SK-N-SH (cell line): Measurements from ENCODE around the gene NLGN2. TPM values are rescaled to one million over a fixed set of nuclear protein-coding genes. Genes with fewer than 3 reads are reported as not detected.

ENCODE experiments used
- CTCF ChIA-PET: fragments of 300-600, 350-600 bp; formaldehyde crosslinking; extraction: SDS; loops from one replicate; lab custom pipeline; 2021; lab: Yijun Ruan, JAX
- POLR2A ChIA-PET: fragments of 350-600 bp; sonication (Branson Sonifier 250); formaldehyde crosslinking; extraction: SDS; loops from one replicate; lab custom pipeline; 2020; ENCODE audit warnings: antibody characterized with exemption, inconsistent platforms; lab: Yijun Ruan, JAX
- DNase-seq: peaks from one replicate; pipeline ENCODE4 v3.0.0; 2012
- H2AFZ ChIP-seq: fragments of 200-600 bp; sonication (generic); 2 replicates; pipeline ENCODE4 v1.8.1; 2016; ENCODE audit warnings: antibody characterized with exemption, mild to moderate bottlenecking, low read depth
- H3F3A ChIP-seq: fragments of 200-600 bp; sonication (generic); replicated peaks from 2 replicates; pipeline ENCODE3; 2016; ENCODE audit warnings: antibody characterized with exemption, mild to moderate bottlenecking; ENCODE audit not compliant: insufficient read depth
- H3K27ac ChIP-seq, 2 experiments: fragments of 200-500 bp in 1 of 2; fragments of 200-600 bp in 1 of 2; sonication (Bioruptor generic) in 1 of 2; sonication (generic), shearing (Covaris generic) in 1 of 2; 2 replicates each; pipeline versions ENCODE4 v1.5.1 to v1.6.1; 2014 to 2016; ENCODE audit warnings: low read depth in 2 of 2, inconsistent platforms in 1 of 2, low read length in 1 of 2, mild to moderate bottlenecking in 1 of 2, mixed read lengths in 1 of 2
- H3K27me3 ChIP-seq: fragments of 200-600 bp; sonication (generic), shearing (Covaris generic); 2 replicates; pipeline ENCODE4 v1.6.1; 2016; ENCODE audit warnings: mixed run types; ENCODE audit not compliant: insufficient read depth
- H3K36me3 ChIP-seq, 2 experiments: fragments of 200-500 bp in 1 of 2; fragments of 200-600 bp in 1 of 2; sonication (Bioruptor generic) in 1 of 2; sonication (generic) in 1 of 2; replicated peaks in 1 of 2; 2 replicates each; pipeline versions ENCODE3 to v1.5.1; 2014 to 2016; ENCODE audit warnings: low read length in 1 of 2, mild to moderate bottlenecking in 1 of 2; ENCODE audit not compliant: insufficient read depth in 2 of 2, control insufficient read depth in 1 of 2
- H3K4me1 ChIP-seq, 2 experiments: fragments of 200-500 bp in 1 of 2; fragments of 200-600 bp in 1 of 2; sonication (Bioruptor generic) in 1 of 2; sonication (generic), shearing (Covaris generic) in 1 of 2; 2 replicates each; pipeline versions ENCODE4 v1.5.1 to v1.6.1; 2014 to 2016; ENCODE audit warnings: low read depth in 1 of 2, low read length in 1 of 2, mixed run types in 1 of 2; ENCODE audit not compliant: insufficient read depth in 2 of 2, control insufficient read depth in 1 of 2
- H3K4me2 ChIP-seq: fragments of 200-600 bp; sonication (generic), shearing (Covaris generic); 2 replicates; pipeline ENCODE4 v1.6.1; 2017; ENCODE audit warnings: mixed run types
- H3K4me3 ChIP-seq, 2 experiments: fragments of 200-500 bp in 1 of 2; fragments of 200-600 bp in 1 of 2; sonication (Bioruptor generic) in 1 of 2; sonication (generic), shearing (Covaris generic) in 1 of 2; 2 replicates each; pipeline versions ENCODE4 v1.5.1 to v1.8.1; 2014 to 2016; ENCODE audit warnings: low read depth in 2 of 2, inconsistent platforms in 1 of 2, low read length in 1 of 2, mild to moderate bottlenecking in 1 of 2, mixed read lengths in 1 of 2, moderate library complexity in 1 of 2
- H3K79me2 ChIP-seq: fragments of 200-600 bp; sonication (generic); 2 replicates; pipeline ENCODE4 v1.8.1; 2017; ENCODE audit warnings: mild to moderate bottlenecking; ENCODE audit not compliant: insufficient read depth
- H3K9ac ChIP-seq: fragments of 200-600 bp; sonication (generic); 2 replicates; pipeline ENCODE4 v1.6.1; 2017; ENCODE audit warnings: mixed run types
- H3K9me2 ChIP-seq: fragments of 200-600 bp; sonication (generic); 2 replicates; pipeline ENCODE4 v1.6.1; 2017; ENCODE audit warnings: mixed run types
- H3K9me3 ChIP-seq: fragments of 200-600 bp; sonication (generic); 2 replicates; pipeline ENCODE4 v1.6.1; 2017; ENCODE audit warnings: mixed run types, mild to moderate bottlenecking, moderate library complexity
- H4K20me1 ChIP-seq: fragments of 200-600 bp; sonication (generic); 2 replicates; pipeline ENCODE4 v1.6.1; 2017; ENCODE audit warnings: mild to moderate bottlenecking, mixed run types; ENCODE audit not compliant: insufficient read depth
- CHD2 ChIP-seq: fragments of 150-350 bp; IDR thresholded peaks from 2 replicates; pipeline ENCODE4 v1.6.1; 2018; ENCODE audit warnings: low read length; ENCODE audit not compliant: partially characterized antibody
- EZH2phosphoT487 ChIP-seq: fragments of 200-600 bp; sonication (generic); IDR thresholded peaks from 2 replicates; pipeline ENCODE4 v1.6.1; 2017; ENCODE audit warnings: low read depth, mixed run types, mild to moderate bottlenecking, antibody characterized with exemption, moderate library complexity, borderline replicate concordance
- FOXM1 ChIP-seq: IDR thresholded peaks from 2 replicates; pipeline ENCODE4 v1.4.0; 2012; ENCODE audit warnings: low read depth, mild to moderate bottlenecking
- JUND ChIP-seq: IDR thresholded peaks from 2 replicates; pipeline ENCODE4 v1.4.0; 2012
- MEF2A ChIP-seq: IDR thresholded peaks from 2 replicates; pipeline ENCODE4 v1.4.0; 2012; ENCODE audit warnings: low read depth, borderline replicate concordance
- MXI1 ChIP-seq: IDR thresholded peaks from 2 replicates; pipeline ENCODE4 v1.6.1; 2012; ENCODE audit warnings: mild to moderate bottlenecking, low read depth, low read length, improper control_type of control experiment
- NRF1 ChIP-seq: IDR thresholded peaks from 2 replicates; pipeline ENCODE4 v1.6.1; 2012; ENCODE audit warnings: low read depth, mild to moderate bottlenecking, low read length
- RAD21 ChIP-seq: IDR thresholded peaks from 2 replicates; pipeline ENCODE4 v1.6.1; 2012; ENCODE audit warnings: mild to moderate bottlenecking, low read length
- REST ChIP-seq: IDR thresholded peaks from 2 replicates; pipeline ENCODE4 v1.6.1; 2012; ENCODE audit warnings: mild to moderate bottlenecking, low read depth, low read length, moderate library complexity
- TAF1 ChIP-seq: IDR thresholded peaks from 2 replicates; pipeline ENCODE4 v1.6.1; 2012; ENCODE audit warnings: low read depth, mild to moderate bottlenecking, low read length, moderate library complexity, borderline replicate concordance
- TEAD4 ChIP-seq: IDR thresholded peaks from 2 replicates; pipeline ENCODE4 v1.4.0; 2012; ENCODE audit warnings: mild to moderate bottlenecking, borderline replicate concordance; ENCODE audit not compliant: insufficient read depth
- USF1 ChIP-seq: IDR thresholded peaks from 2 replicates; pipeline ENCODE4 v1.4.0; 2012; ENCODE audit warnings: low read depth, borderline replicate concordance
- USF2 ChIP-seq: fragments of 150-350 bp; IDR thresholded peaks from 2 replicates; pipeline ENCODE4 v1.6.1; 2017; ENCODE audit warnings: antibody characterized with exemption, low read length, low read depth, borderline replicate concordance
- WGBS: methylation state at CpG from one replicate; pipeline ENCODE4 v1.1.6; 2017; ENCODE audit warnings: low lambda C conversion rate; 5-methylcytosine and 5-hydroxymethylcytosine counted together
- polyA plus RNA-seq, 3 experiments: library from polyadenylated mRNA; depleted of rRNA; stranded (reverse); fragments of >200 nt; gene quantifications; 2 replicates each; pipeline ENCODE4 v1.2.3, GENCODE V29; 2012

The NLGN2 gene
- polyA plus RNA-seq, 1 of the 3 experiments (the other 2 are of a cell fraction): 29.9 TPM

- TF ChIP-seq USF2: no peak
Observed at GRCh38 chr17:7388856-7389255, 18.8 kb upstream of the NLGN2 start (continued).

- DNase-seq: no peak
- Histone ChIP-seq H3K4me3 (no peak overlapping the region), H3K9me2 (no peaks in the 10 kb centered on the region), H2AFZ (no peak overlapping the region), H3K79me2 (peaks cover 21% of the 10 kb centered on the region; the same call in 1 of the 2 replicates), H3K4me2 (no peak overlapping the region), H3K4me1 (peaks cover 0 to 8% of the 10 kb centered on the region in 2 experiments; a peak in 1 of 4 replicates), H3K9me3 (no peaks in the 10 kb centered on the region), H3K27ac (no peak overlapping the region), H4K20me1 (no peaks in the 10 kb centered on the region), H3K36me3 (peaks cover 18 to 34% of the 10 kb centered on the region in 2 experiments), H3K27me3 (no peaks in the 10 kb centered on the region), H3K9ac (no peak overlapping the region), H3F3A (peaks cover 11% of the 10 kb centered on the region)
- WGBS: 92% methylated on average over 11 of the region's 19 CpGs
- ChIA-PET POLR2A (no interaction called here), CTCF (interaction anchor here (1.2 to 2.5 kb wide), 8 partner anchors 10 to 124 kb away, joined by 3 to 13 read pairs (median 4); partner anchors contain the start of genes TMEM95 and TNK1)
- TF ChIP-seq RAD21 (no peak), NRF1 (no peak), FOXM1 (no peak), USF1 (no peak), JUND (no peak), CHD2 (no peak)
Observed at GRCh38 chr17:7389924-7390910, 17.4 kb upstream of the NLGN2 start.

GRCh38 chr17:7391307-7391706 is 16.3 kb upstream of the NLGN2 start:
- H3K36me3 ChIP-seq: peaks cover 18 to 34% of the 10 kb centered on the region in 2 experiments
- H3K4me1 ChIP-seq: peaks cover 0 to 9% of the 10 kb centered on the region in 2 experiments; a peak in 1 of 4 replicates
- 91% methylated on average over 2 of the region's 2 CpGs for WGBS
- no peak for DNase-seq
- H3K4me3 ChIP-seq: no peak overlapping the region
- TF ChIP-seq MEF2A: no peak
- TF ChIP-seq REST: no peak
- no peak for TF ChIP-seq TAF1
- no peak for TF ChIP-seq MXI1
- no peak for TF ChIP-seq EZH2phosphoT487
- TF ChIP-seq TEAD4: no peak
- no peak for TF ChIP-seq FOXM1
- TF ChIP-seq, all 33 proteins: peak for 0
- ChIA-PET POLR2A (no interaction called here), CTCF (interaction anchor here (1.2 to 2.5 kb wide), 3 partner anchors 36 to 95 kb away, joined by 3 to 13 read pairs (median 5); partner anchors contain the start of gene TMEM95)
- no peaks in the 10 kb centered on the region for H3K27me3 ChIP-seq
- H2AFZ ChIP-seq: no peak overlapping the region
- H3K9me3 ChIP-seq: no peaks in the 10 kb centered on the region
- peaks cover 13% of the 10 kb centered on the region for H3F3A ChIP-seq
- H4K20me1 ChIP-seq: no peaks in the 10 kb centered on the region
- no peaks in the 10 kb centered on the region for H3K9me2 ChIP-seq
- H3K9ac ChIP-seq: no peak overlapping the region
- H3K27ac ChIP-seq: no peak overlapping the region
- peaks cover 22% of the 10 kb centered on the region; the same call in 1 of the 2 replicates for H3K79me2 ChIP-seq
- no peak overlapping the region for H3K4me2 ChIP-seq
